Progenitor cell of endocrine pancreas (in vitro differentiated cells): ENCODE results near the gene LSS. TPM values are rescaled to one million over a fixed set of nuclear protein-coding genes. Genes with fewer than 3 reads are reported as not detected.
"Not testable (repeated sequence)": the region's sequence is repeated elsewhere in the genome, so short reads cannot be mapped to it uniquely, and the experiment has no call there.

Experiments used
- DNase-seq: peaks from one replicate; pipeline ENCODE4 v3.0.0; 2021; ENCODE audit warnings: low spot score; ENCODE audit not compliant: unreplicated experiment
- H3K27ac Mint-ChIP-seq: 2 replicates; pipeline ENCODE4 v1.8.0; 2021; ENCODE audit warnings: mild to moderate bottlenecking, moderate library complexity, mixed read lengths
- H3K27me3 Mint-ChIP-seq: 2 replicates; pipeline ENCODE4 v1.8.0; 2021; ENCODE audit warnings: mixed read lengths
- H3K36me3 Mint-ChIP-seq: 2 replicates; pipeline ENCODE4 v1.8.0; 2022; ENCODE audit warnings: mixed read lengths; ENCODE audit not compliant: insufficient read depth
- H3K4me1 Mint-ChIP-seq: 2 replicates; pipeline ENCODE4 v1.8.0; 2021; ENCODE audit warnings: low read depth, mixed read lengths
- H3K4me3 Mint-ChIP-seq: 2 replicates; pipeline ENCODE4 v1.8.0; 2021; ENCODE audit warnings: low read depth, mild to moderate bottlenecking, moderate library complexity, mixed read lengths
- H3K9me3 Mint-ChIP-seq: 2 replicates; pipeline ENCODE4 v1.8.0; 2021; ENCODE audit warnings: low read depth, mixed read lengths
- CTCF ChIP-seq: fragments of 200-600 bp; sonication (generic); IDR thresholded peaks from one replicate; pipeline ENCODE4 v1.5.0; 2021; ENCODE audit warnings: antibody characterized with exemption, mild to moderate bottlenecking; ENCODE audit not compliant: unreplicated experiment
- total RNA-seq: library from RNA; stranded (reverse); gene quantifications from 2 replicates; pipeline ENCODE4 v1.2.1, GENCODE V29; 2021

The LSS gene
- total RNA-seq, 1 donor from 2014 or later: 145 TPM

GRCh38 chr21:46206163-46207005 is 22.2 kb downstream of the LSS start:
- DNase-seq: no peak
- TF ChIP-seq CTCF: no peak
- H3K4me1 Mint-ChIP-seq: no peaks in the 10 kb centered on the region
- no peak overlapping the region for H3K4me3 Mint-ChIP-seq
- no peak overlapping the region for H3K27ac Mint-ChIP-seq
- peaks cover 14% of the 10 kb centered on the region for H3K36me3 Mint-ChIP-seq
- H3K27me3 Mint-ChIP-seq: no peaks in the 10 kb centered on the region
- H3K9me3 Mint-ChIP-seq: no peaks in the 10 kb centered on the region

GRCh38 chr21:46205766-46206162 is 22.8 kb downstream of the LSS start:
- Mint-ChIP-seq H3K27me3 (no peaks in the 10 kb centered on the region), H3K4me3 (no peak overlapping the region), H3K27ac (no peak overlapping the region), H3K36me3 (peaks cover 14% of the 10 kb centered on the region), H3K9me3 (no peaks in the 10 kb centered on the region), H3K4me1 (no peaks in the 10 kb centered on the region)
- no peak for DNase-seq
- no peak for TF ChIP-seq CTCF

GRCh38 chr21:46205166-46205565 is 23.4 kb downstream of the LSS start:
- H3K27me3 Mint-ChIP-seq: no peaks in the 10 kb centered on the region
- no peak for TF ChIP-seq CTCF
- peaks cover 17% of the 10 kb centered on the region for H3K36me3 Mint-ChIP-seq
- no peaks in the 10 kb centered on the region for H3K4me1 Mint-ChIP-seq
- no peak overlapping the region for H3K27ac Mint-ChIP-seq
- H3K4me3 Mint-ChIP-seq: no peak overlapping the region
- H3K9me3 Mint-ChIP-seq: no peaks in the 10 kb centered on the region
- no peak for DNase-seq

- no peak for DNase-seq
- H3K9me3 Mint-ChIP-seq: no peaks in the 10 kb centered on the region
- H3K36me3 Mint-ChIP-seq: peaks cover 34% of the 10 kb centered on the region
- H3K27ac Mint-ChIP-seq: no peak overlapping the region
- peaks cover 9% of the 10 kb centered on the region for H3K4me1 Mint-ChIP-seq
- no peak for TF ChIP-seq CTCF
- no peaks in the 10 kb centered on the region for H3K27me3 Mint-ChIP-seq
- no peak overlapping the region for H3K4me3 Mint-ChIP-seq
These were observed 25.4 kb downstream of the LSS start for GRCh38 chr21:46203203-46203600.

GRCh38 chr21:46202592-46203202 is 25.9 kb downstream of the LSS start:
- H3K27me3 Mint-ChIP-seq: no peaks in the 10 kb centered on the region
- no peaks in the 10 kb centered on the region for H3K9me3 Mint-ChIP-seq
- peaks cover 10% of the 10 kb centered on the region for H3K4me1 Mint-ChIP-seq
- no peak for TF ChIP-seq CTCF
- no peak for DNase-seq
- H3K27ac Mint-ChIP-seq: no peak overlapping the region
- H3K4me3 Mint-ChIP-seq: no peak overlapping the region
- peaks cover 34% of the 10 kb centered on the region for H3K36me3 Mint-ChIP-seq

- Mint-ChIP-seq H3K4me1 (peaks cover 18% of the 10 kb centered on the region), H3K36me3 (peaks cover 43% of the 10 kb centered on the region)
- DNase-seq, H3K9me3 Mint-ChIP-seq, H3K27ac Mint-ChIP-seq, H3K27me3 Mint-ChIP-seq, H3K4me3 Mint-ChIP-seq: not testable (repeated sequence)
These were observed 27.4 kb downstream of the LSS start for GRCh38 chr21:46200877-46201803.
